ENCODE data around the gene ARHGEF33.

ARHGEF33 gene

GRCh38 chr2:38889575-38889974 is at the start of gene ARHGEF33:
Gene ARHGEF33 (plus strand): TSS chr2:38889875. CDS start chr2:38919448, 29,573 bp downstream.
- no peak for DNase-seq (ENCODE audit: low spot score)

GRCh38 chr2:38850045-38850444 is 39.6 kb upstream of the ARHGEF33 start:
- no peak for DNase-seq (ENCODE audit: low spot score)

GRCh38 chr2:38856165-38856564 is 33.5 kb upstream of the ARHGEF33 start:
- no peak for DNase-seq (ENCODE audit: low spot score)

- DNase-seq (ENCODE audit: low spot score): no peak
These were observed 27.2 kb upstream of the ARHGEF33 start for GRCh38 chr2:38862476-38862875.

GRCh38 chr2:38863061-38863695 is 26.5 kb upstream of the ARHGEF33 start:
- DNase-seq (ENCODE audit: low spot score): no peak

GRCh38 chr2:38866773-38867443 is 22.8 kb upstream of the ARHGEF33 start:
- no peak for DNase-seq (ENCODE audit: low spot score)

- DNase-seq (ENCODE audit: low spot score): no peak
These were observed 18.2 kb upstream of the ARHGEF33 start for GRCh38 chr2:38871432-38871831.

- DNase-seq (ENCODE audit: low spot score): no peak
These were observed 15.9 kb upstream of the ARHGEF33 start for GRCh38 chr2:38873763-38874162.

GRCh38 chr2:38875227-38875575 is 14.5 kb upstream of the ARHGEF33 start:
- no peak for DNase-seq (ENCODE audit: low spot score)

- DNase-seq (ENCODE audit: low spot score): peak; percentile 89
These were observed 13.9 kb upstream of the ARHGEF33 start, which contains the start of the genes DHX57 and MORN2 for GRCh38 chr2:38875576-38876367. Gene DHX57 (minus strand): TSS chr2:38875934. CDS start chr2:38868405, 7,529 bp downstream. Gene MORN2 (plus strand): TSS chr2:38875976.

- DNase-seq (ENCODE audit: low spot score): peak; percentile 8
These were observed 13.3 kb upstream of the ARHGEF33 start for GRCh38 chr2:38876407-38876806.

- DNase-seq (ENCODE audit: low spot score): no peak
These were observed 3.6 kb upstream of the ARHGEF33 start for GRCh38 chr2:38886063-38886462.

GRCh38 chr2:38887347-38887746 is 2.3 kb upstream of the ARHGEF33 start:
- no peak for DNase-seq (ENCODE audit: low spot score)

- no peak for DNase-seq (ENCODE audit: low spot score)
These were observed 1.6 kb upstream of the ARHGEF33 start for GRCh38 chr2:38887902-38888554.

GRCh38 chr2:38889045-38889444 is 630 bp upstream of the ARHGEF33 start:
- DNase-seq (ENCODE audit: low spot score): no peak

GRCh38 chr2:38892819-38893218 is 3.1 kb downstream of the ARHGEF33 start:
- DNase-seq (ENCODE audit: low spot score): no peak

GRCh38 chr2:38898256-38898655 is 8.6 kb downstream of the ARHGEF33 start:
- no peak for DNase-seq (ENCODE audit: low spot score)

GRCh38 chr2:38900726-38901125 is 11.1 kb downstream of the ARHGEF33 start:
- DNase-seq (ENCODE audit: low spot score): no peak

- DNase-seq (ENCODE audit: low spot score): no peak
These were observed 15.6 kb downstream of the ARHGEF33 start for GRCh38 chr2:38905251-38905650.

- DNase-seq (ENCODE audit: low spot score): no peak
These were observed 17.6 kb downstream of the ARHGEF33 start for GRCh38 chr2:38907242-38907641.

- no peak for DNase-seq (ENCODE audit: low spot score)
These were observed 18.3 kb downstream of the ARHGEF33 start for GRCh38 chr2:38907743-38908562.

Data from cerebellar cortex (tissue), 1 donor.